ENCODE data around the gene LIF. TPM values are rescaled to one million over a fixed set of nuclear protein-coding genes. Genes with fewer than 3 reads are reported as not detected.
"Not testable (repeated sequence)": the region's sequence is repeated elsewhere in the genome, so short reads cannot be mapped to it uniquely, and the experiment has no call there.

LIF gene
- total and polyA plus RNA-seq, 7 donors = 0.28 to 10.3 (median 1.6) TPM

- peaks cover 0 to 52% (median 32%) of the 10 kb centered on the region in 4 donors for H3K4me1 ChIP-seq
- H3K27ac ChIP-seq = peak overlapping the region; percentile 47 to 80 (median 49)
- intact Hi-C loops (cut with DNase I) = no loop called here
- peak in 3 of 4 donors; percentile 20 to 71 (median 23) for TF ChIP-seq POLR2AphosphoS5 (IDR thresholded peaks at IDR 0.05)
- no peak for TF ChIP-seq CTCF (IDR thresholded peaks at IDR 0.05)
- 81 to 85% methylated on average over 25 of the region's 25 CpGs for WGBS, 2 donors
- no peaks in the 10 kb centered on the region for H3K27me3 ChIP-seq
- peak; percentile 87 for DNase-seq
- H3K36me3 ChIP-seq = no peaks in the 10 kb centered on the region
- no peaks in the 10 kb centered on the region for H3K9me3 ChIP-seq
- H3K4me3 ChIP-seq = no peak overlapping the region
Observed at GRCh38 chr22:30205281-30206115, 41.1 kb downstream of the LIF start.

GRCh38 chr22:30204742-30205111 lies 41.8 kb downstream of the LIF start:
- peak overlapping the region; percentile 47 to 80 (median 49) for H3K27ac ChIP-seq
- H3K4me3 ChIP-seq = no peak overlapping the region
- H3K27me3 ChIP-seq = no peaks in the 10 kb centered on the region
- no peaks in the 10 kb centered on the region for H3K36me3 ChIP-seq
- no peaks in the 10 kb centered on the region for H3K9me3 ChIP-seq
- WGBS, 2 donors = 31 to 60% methylated on average over 10 of the region's 10 CpGs
- peaks cover 0 to 52% (median 32%) of the 10 kb centered on the region in 4 donors for H3K4me1 ChIP-seq
- TF ChIP-seq POLR2AphosphoS5 (IDR thresholded peaks at IDR 0.05) = peak in 1 of 4 donors; percentile 21
- no peak for TF ChIP-seq EP300 (IDR thresholded peaks at IDR 0.05)
- DNase-seq = no peak
- intact Hi-C loops (cut with DNase I) = no loop called here

- TF ChIP-seq EP300 (IDR thresholded peaks at IDR 0.05) = no peak
- TF ChIP-seq CTCF (IDR thresholded peaks at IDR 0.05) = no peak
- TF ChIP-seq POLR2AphosphoS5 (IDR thresholded peaks at IDR 0.05) = no peak
- TF ChIP-seq POLR2A (IDR thresholded peaks at IDR 0.05) = no peak
- Histone ChIP-seq H3K9me3 (no peaks in the 10 kb centered on the region), H3K27me3 (no peaks in the 10 kb centered on the region), H3K36me3 (no peaks in the 10 kb centered on the region), H3K27ac (peak overlapping the region in 3 of 4 donors; percentile 48 to 80 (median 50)), H3K4me1 (peaks cover 0 to 49% (median 29%) of the 10 kb centered on the region in 4 donors), H3K4me3 (no peak overlapping the region)
- 80 to 83% methylated on average over 7 of the region's 7 CpGs for WGBS, 2 donors
- DNase-seq = no peak
- intact Hi-C loops (cut with DNase I) = no loop called here
Observed at GRCh38 chr22:30204015-30204741, 42.4 kb downstream of the LIF start.

GRCh38 chr22:30202531-30203006 lies 44.0 kb downstream of the LIF start:
- TF ChIP-seq EP300 (IDR thresholded peaks at IDR 0.05) (no peak), CTCF (IDR thresholded peaks at IDR 0.05) (no peak), POLR2A (IDR thresholded peaks at IDR 0.05) (peak in 1 of 2 donors; percentile 24)
- WGBS, 2 donors = 13 to 57% methylated on average over 9 of the region's 9 CpGs
- no peaks in the 10 kb centered on the region for H3K36me3 ChIP-seq
- H3K27me3 ChIP-seq = no peaks in the 10 kb centered on the region
- H3K9me3 ChIP-seq = no peaks in the 10 kb centered on the region
- no peak for DNase-seq
- peaks cover 0 to 36% (median 22%) of the 10 kb centered on the region in 4 donors for H3K4me1 ChIP-seq
- intact Hi-C loops (cut with DNase I) = no loop called here
- peak overlapping the region in 3 of 4 donors; percentile 22 to 49 (median 35) for H3K27ac ChIP-seq
- no peak overlapping the region for H3K4me3 ChIP-seq

- DNase-seq = no peak
- H3K4me3 ChIP-seq = no peak overlapping the region
- WGBS, 2 donors = 66 to 89% methylated on average over 3 of the region's 3 CpGs
- peaks cover 0 to 35% (median 20%) of the 10 kb centered on the region in 4 donors for H3K4me1 ChIP-seq
- H3K27me3 ChIP-seq = no peaks in the 10 kb centered on the region
- no peak for TF ChIP-seq POLR2AphosphoS5 (IDR thresholded peaks at IDR 0.05)
- no peak for TF ChIP-seq CTCF (IDR thresholded peaks at IDR 0.05)
- TF ChIP-seq EP300 (IDR thresholded peaks at IDR 0.05) = no peak
- TF ChIP-seq POLR2A (IDR thresholded peaks at IDR 0.05) = no peak
- H3K36me3 ChIP-seq = no peaks in the 10 kb centered on the region
- intact Hi-C loops (cut with DNase I) = no loop called here
- H3K9me3 ChIP-seq = no peaks in the 10 kb centered on the region
- H3K27ac ChIP-seq = peak overlapping the region in 2 of 4 donors; percentile 44 to 49
Observed at GRCh38 chr22:30201945-30202344, 44.6 kb downstream of the LIF start.

- H3K27me3 ChIP-seq; H3K9me3 ChIP-seq; intact Hi-C loops (cut with DNase I); DNase-seq; H3K36me3 ChIP-seq; H3K27ac ChIP-seq; H3K4me3 ChIP-seq: not testable (repeated sequence)
- WGBS, 2 donors = 65 to 88% methylated on average over 10 of the region's 10 CpGs
- H3K4me1 ChIP-seq = peaks cover 0 to 35% (median 24%) of the 10 kb centered on the region in 4 donors
Observed at GRCh38 chr22:30200905-30201304, 45.7 kb downstream of the LIF start.
